H1 (cell line): Measurements from ENCODE around the gene UMPS. TPM values are rescaled to one million over a fixed set of nuclear protein-coding genes. Genes with fewer than 3 reads are reported as not detected.
A peak's percentile ranks its signal among the peaks of the same experiment; 100 is the strongest.

Experiments
- CTCF ChIA-PET: fragments of 300-600 bp; sonication (Branson Sonifier 250); formaldehyde crosslinking; loops from one replicate; lab custom pipeline; 2021; ENCODE audit not compliant: partially characterized antibody; lab: Charles Lee
- POLR2A ChIA-PET: fragments of 300-600 bp; sonication (Branson Sonifier 250); formaldehyde crosslinking; loops from one replicate; lab custom pipeline; 2021; ENCODE audit warnings: inconsistent platforms; ENCODE audit not compliant: partially characterized antibody; lab: Charles Lee
- DNase-seq, 2 experiments: peaks; one replicate each; pipeline versions ENCODE4 v3.0.0 to v3.0.0-alpha.2; 2010 to 2022; ENCODE audit warnings: low spot score in 2 of 2, low read depth in 1 of 2, mixed read lengths in 1 of 2
- FAIRE-seq: peaks from 2 replicates; lab custom pipeline; 2011; peaks lifted over from hg19 to GRCh38; lab: Jason Lieb, UNC
- H2AFZ ChIP-seq: 2 replicates; pipeline ENCODE4 v1.8.1; 2012; ENCODE audit warnings: low read length, inconsistent platforms
- H2AK5ac ChIP-seq: 2 replicates; pipeline ENCODE4 v1.6.1; 2013; ENCODE audit warnings: low read depth, low read length
- H2BK120ac ChIP-seq: replicated peaks from 2 replicates; pipeline ENCODE3; 2013; ENCODE audit warnings: low read depth, low read length, inconsistent platforms
- H2BK12ac ChIP-seq: 2 replicates; pipeline ENCODE4 v1.6.1; 2013; ENCODE audit warnings: low read depth, low read length
- H2BK15ac ChIP-seq: 2 replicates; pipeline ENCODE4 v1.6.1; 2013; ENCODE audit warnings: low read length
- H2BK20ac ChIP-seq: 2 replicates; pipeline ENCODE4 v1.6.1; 2013; ENCODE audit warnings: low read length
- H2BK5ac ChIP-seq: 2 replicates; pipeline ENCODE4 v1.6.1; 2013; ENCODE audit warnings: low read depth, low read length
- H3K14ac ChIP-seq: 2 replicates; pipeline ENCODE4 v1.6.1; 2013; ENCODE audit warnings: inconsistent platforms; ENCODE audit not compliant: insufficient read length
- H3K18ac ChIP-seq: 2 replicates; pipeline ENCODE4 v1.6.1; 2013; ENCODE audit warnings: low read length; ENCODE audit errors: extremely low read depth
- H3K23ac ChIP-seq: 2 replicates; pipeline ENCODE4 v1.6.1; 2013; ENCODE audit warnings: inconsistent platforms; ENCODE audit not compliant: insufficient read length
- H3K23me2 ChIP-seq: 2 replicates; pipeline ENCODE4 v1.6.1; 2013; ENCODE audit warnings: low read depth, low read length
- H3K27ac ChIP-seq: 2 replicates; pipeline ENCODE4 v1.6.1; 2011; ENCODE audit warnings: low read depth, low read length, inconsistent platforms
- H3K27me3 ChIP-seq, 4 experiments: replicated peaks in 1 of 4; 1 replicate in 1 of 4; 2 replicates in 3 of 4; pipeline versions ENCODE4 v1.6.1 to v1.8.1; 2011 to 2013; ENCODE audit warnings: low read length in 3 of 4, mild to moderate bottlenecking in 3 of 4, inconsistent platforms in 2 of 4, mixed read lengths in 2 of 4, moderate library complexity in 1 of 4; ENCODE audit not compliant: control insufficient read depth in 3 of 4, insufficient read depth in 3 of 4; ENCODE audit errors: extremely low read depth in 1 of 4
- H3K36me3 ChIP-seq, 4 experiments: 2 replicates each; pipeline versions ENCODE4 v1.6.1 to v1.8.1; 2011 to 2013; ENCODE audit warnings: mild to moderate bottlenecking in 4 of 4, low read length in 3 of 4, moderate library complexity in 2 of 4, control low read depth in 1 of 4, inconsistent platforms in 1 of 4; ENCODE audit not compliant: insufficient read depth in 4 of 4, control insufficient read depth in 2 of 4
- H3K4ac ChIP-seq: replicated peaks from 2 replicates; pipeline ENCODE3; 2013; ENCODE audit warnings: low read length, low read depth, mixed read lengths, inconsistent platforms; ENCODE audit not compliant: insufficient read length
- H3K4me1 ChIP-seq, 4 experiments: replicated peaks in 1 of 4; 1 replicate in 1 of 4; 2 replicates in 3 of 4; pipeline versions ENCODE4 v1.6.1 to v1.8.1; 2011 to 2013; ENCODE audit warnings: low read length in 3 of 4, inconsistent platforms in 2 of 4, mixed read lengths in 1 of 4; ENCODE audit not compliant: insufficient read depth in 4 of 4, control insufficient read depth in 3 of 4
- H3K4me2 ChIP-seq, 2 experiments: 2 replicates each; pipeline versions ENCODE4 v1.6.1 to v1.8.1; 2011 to 2013; ENCODE audit warnings: low read depth in 2 of 2, low read length in 2 of 2, control low read depth in 1 of 2, inconsistent platforms in 1 of 2, mild to moderate bottlenecking in 1 of 2; ENCODE audit not compliant: insufficient read depth in 1 of 2
- H3K4me3 ChIP-seq, 4 experiments: fragments of 200-600, 300-600 bp in 1 of 4; sonication (generic), shearing (Covaris generic), sonication (Bioruptor Twin) in 1 of 4; 2 replicates each; pipeline versions ENCODE4 v1.5.1 to v1.8.1; 2011 to 2016; ENCODE audit warnings: low read length in 4 of 4, low read depth in 3 of 4, control low read depth in 2 of 4, inconsistent platforms in 2 of 4, mild to moderate bottlenecking in 2 of 4, mixed read lengths in 1 of 4, moderate library complexity in 1 of 4; ENCODE audit not compliant: insufficient read depth in 2 of 4; ENCODE audit errors: extremely low read depth in 1 of 4
- H3K56ac ChIP-seq: replicated peaks from 2 replicates; pipeline ENCODE3; 2013; ENCODE audit warnings: low read depth, mild to moderate bottlenecking, mixed read lengths, low read length, inconsistent platforms; ENCODE audit not compliant: insufficient read length
- H3K79me1 ChIP-seq: 2 replicates; pipeline ENCODE4 v1.6.1; 2013; ENCODE audit warnings: low read depth, low read length, control low read depth
- H3K79me2 ChIP-seq, 2 experiments: 2 replicates each; pipeline versions ENCODE4 v1.6.1 to v1.8.1; 2012 to 2013; ENCODE audit warnings: low read length in 2 of 2, mild to moderate bottlenecking in 2 of 2, inconsistent platforms in 1 of 2; ENCODE audit not compliant: insufficient read depth in 2 of 2, control insufficient read depth in 1 of 2
- H3K9ac ChIP-seq, 4 experiments: replicated peaks in 1 of 4; 1 replicate in 1 of 4; 2 replicates in 3 of 4; pipeline versions ENCODE4 v1.6.1 to v1.8.1; 2011 to 2013; ENCODE audit warnings: low read depth in 3 of 4, low read length in 3 of 4, control low read depth in 2 of 4, mild to moderate bottlenecking in 2 of 4, moderate library complexity in 2 of 4, inconsistent platforms in 1 of 4; ENCODE audit errors: extremely low read depth in 1 of 4
- H3K9me3 ChIP-seq, 2 experiments: 2 replicates each; pipeline versions ENCODE4 v1.6.1 to v1.8.1; 2012 to 2013; ENCODE audit warnings: mild to moderate bottlenecking in 2 of 2, moderate library complexity in 2 of 2, control low read depth in 1 of 2, inconsistent platforms in 1 of 2, low read depth in 1 of 2, low read length in 1 of 2, mixed read lengths in 1 of 2; ENCODE audit not compliant: insufficient read depth in 2 of 2
- H4K20me1 ChIP-seq, 2 experiments: replicated peaks in 1 of 2; 2 replicates each; pipeline versions ENCODE3 to v1.8.1; 2011 to 2013; ENCODE audit warnings: inconsistent platforms in 2 of 2, low read length in 2 of 2, mild to moderate bottlenecking in 1 of 2; ENCODE audit not compliant: insufficient read depth in 2 of 2, control insufficient read depth in 1 of 2
- H4K5ac ChIP-seq: 2 replicates; pipeline ENCODE4 v1.6.1; 2013; ENCODE audit warnings: low read length, low read depth, mixed read lengths, inconsistent platforms; ENCODE audit not compliant: insufficient read length
- H4K8ac ChIP-seq: 2 replicates; pipeline ENCODE4 v1.8.0; 2013; ENCODE audit warnings: mild to moderate bottlenecking, moderate library complexity, low read length, inconsistent platforms; ENCODE audit not compliant: insufficient read depth; ENCODE audit errors: extremely low read depth
- H4K91ac ChIP-seq: replicated peaks from 2 replicates; pipeline ENCODE3; 2013; ENCODE audit warnings: low read length, mixed read lengths, inconsistent platforms; ENCODE audit not compliant: insufficient read length
- CEBPB ChIP-seq: IDR thresholded peaks from 2 replicates; pipeline ENCODE4 v1.6.1; 2012; ENCODE audit warnings: low read depth, low read length
- CHD2 ChIP-seq: IDR thresholded peaks from 2 replicates; pipeline ENCODE4 v1.6.1; 2012; ENCODE audit warnings: low read length, improper control_type of control experiment
- CREB1 ChIP-seq: IDR thresholded peaks from 2 replicates; pipeline ENCODE4 v1.6.1; 2012; ENCODE audit warnings: inconsistent platforms
- KDM4A ChIP-seq: IDR thresholded peaks from one replicate; pipeline ENCODE4 v1.7.1; 2012; ENCODE audit warnings: low read depth, mild to moderate bottlenecking, moderate library complexity, low read length, inconsistent platforms; ENCODE audit not compliant: severe bottlenecking
- KDM5A ChIP-seq: fragments of 200-600 bp; IDR thresholded peaks from 2 replicates; pipeline ENCODE4 v1.7.1; 2012; ENCODE audit warnings: mild to moderate bottlenecking, low read length, inconsistent platforms, mixed read lengths
- PHF8 ChIP-seq: fragments of 200-600 bp; sonication (generic); conservative IDR thresholded peaks from 2 replicates; pipeline ENCODE4 v1.7.1; 2012; ENCODE audit warnings: low read depth, mild to moderate bottlenecking, inconsistent platforms, low read length, moderate library complexity
- POLR2A ChIP-seq, 2 experiments: IDR thresholded peaks; 1 replicate in 1 of 2; 2 replicates in 1 of 2; pipeline ENCODE4 v1.6.1; 2011; ENCODE audit warnings: low read depth in 2 of 2, low read length in 2 of 2, mild to moderate bottlenecking in 2 of 2; ENCODE audit errors: control extremely low read depth in 1 of 2
- TCF12 ChIP-seq: IDR thresholded peaks from 2 replicates; pipeline ENCODE4 v1.6.1; 2011; ENCODE audit warnings: low read depth, mild to moderate bottlenecking, low read length
- YY1 ChIP-seq: IDR thresholded peaks from 2 replicates; pipeline ENCODE4 v1.6.1; 2011; ENCODE audit warnings: low read depth, mild to moderate bottlenecking, low read length
- WGBS, 2 experiments: shearing (Covaris generic) in 1 of 2; methylation state at CpG; one replicate each; pipeline versions ENCODE4 v1.1.6 to v1.1.7; 2013 to 2015; ENCODE audit warnings: low lambda C conversion rate in 2 of 2, mixed read lengths in 2 of 2, inconsistent platforms in 1 of 2, low coverage in 1 of 2, missing lambda C conversion rate in 1 of 2; ENCODE audit not compliant: insufficient replicate concordance in 2 of 2, insufficient coverage in 1 of 2, insufficient read length in 1 of 2; ENCODE audit errors: extremely low coverage in 1 of 2, missing lambda C conversion rate in 1 of 2; 5-methylcytosine and 5-hydroxymethylcytosine counted together
- polyA plus RNA-seq, 7 experiments: library from polyadenylated mRNA; depleted of rRNA in 3 of 7; stranded (reverse) in 5 of 7; unstranded in 2 of 7; fragments of >200 nt in 5 of 7; fragments of 200-250 nt in 2 of 7; gene quantifications; 1 replicate in 5 of 7; 2 replicates in 1 of 7; 4 replicates in 1 of 7; pipeline versions ENCODE4 v1.2.1 to v1.2.3, GENCODE V29; 2011 to 2013; ENCODE audit warnings: missing spikeins in 2 of 7, mixed read lengths in 2 of 7
- total RNA-seq: library from RNA; stranded (reverse); fragmentation: NEBNext Ultra II Directional; extraction: Animal tissue kit (Norgen Biotek cat#: 25700); gene quantifications from 2 replicates; pipeline ENCODE4 v1.2.1, GENCODE V29; 2021

The UMPS gene
- total and polyA plus RNA-seq, 2 of the 8 experiments (the other 6 are each of a cell fraction or from before 2014, with no cell fraction given): 32.8 to 59.0 TPM

DNA sequence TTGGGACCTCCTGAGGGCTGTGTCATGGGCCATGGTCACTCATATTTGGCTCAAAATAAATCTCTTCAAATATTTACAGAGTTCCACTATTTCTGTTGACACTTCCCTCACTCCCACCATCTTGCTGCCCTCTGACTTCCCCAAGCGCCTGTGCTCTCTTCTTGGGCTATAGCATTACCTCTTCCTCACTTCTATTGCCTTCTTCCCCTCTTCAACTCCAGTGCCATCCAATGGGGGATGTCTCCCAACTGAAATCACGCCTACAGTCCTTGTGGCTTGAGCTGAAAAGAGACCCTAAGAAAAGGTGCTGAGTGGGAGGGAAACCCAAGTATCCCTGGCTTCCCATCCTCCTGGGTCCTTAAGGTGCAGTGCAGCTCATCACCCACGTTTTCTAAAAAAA lies 21.8 kb downstream of the UMPS start:
- Histone ChIP-seq H3K18ac (no peak overlapping the region), H2BK120ac (no peak overlapping the region), H3K14ac (no peak overlapping the region), H3K79me2 (no peaks in the 10 kb centered on the region), H2BK15ac (no peak overlapping the region), H3K9ac (no peak overlapping the region), H3K27me3 (no peaks in the 10 kb centered on the region), H3K4me3 (no peak overlapping the region), H3K23ac (no peak overlapping the region), H3K79me1 (no peaks in the 10 kb centered on the region), H4K8ac (no peak overlapping the region), H3K23me2 (no peaks in the 10 kb centered on the region), H3K4me1 (peaks cover 0 to 3% (median 1%) of the 10 kb centered on the region in 4 experiments; a peak in 3 of 7 replicates), H3K4me2 (no peak overlapping the region), H2AFZ (no peak overlapping the region), H4K91ac (no peak overlapping the region), H3K56ac (no peak overlapping the region), H3K27ac (no peak overlapping the region), H2BK20ac (peak overlapping the region; percentile 2; the same call in 1 of the 2 replicates), H2AK5ac (no peak overlapping the region; the same call in 1 of the 2 replicates), H2BK5ac (peak overlapping the region; percentile 12; the same call in 1 of the 2 replicates), H4K5ac (no peak overlapping the region), H3K9me3 (no peaks in the 10 kb centered on the region), H2BK12ac (0 out of 2 replicates have a peak overlapping the region, but pooled peaks have one; percentile 13), H3K4ac (no peak overlapping the region), H4K20me1 (no peaks in the 10 kb centered on the region), H3K36me3 (peaks cover 0 to 5% (median 0%) of the 10 kb centered on the region in 4 experiments; a peak in 1 of 8 replicates)
- DNase-seq (no peak), FAIRE-seq (no peak)
- WGBS, 2 experiments: 72% methylated on average over 3 of the region's 3 CpGs; no CpG with 5 or more reads in 1 of the 2 experiments
- POLR2A ChIA-PET: interaction anchor here (0.6 to 1.4 kb wide), 3 partner anchors 12 to 119 kb away, joined by 3 to 4 read pairs (median 3); no protein-coding TSS in a partner anchor
- CTCF ChIA-PET: interaction anchor here (1.0 kb wide), 1 partner anchor 9 kb away, joined by 4 read pairs; no protein-coding TSS in a partner anchor
- no peak for TF ChIP-seq CEBPB
- TF ChIP-seq TCF12: no peak
- TF ChIP-seq PHF8: no peak
- TF ChIP-seq CREB1: no peak
- no peak for TF ChIP-seq YY1
- no peak for TF ChIP-seq KDM4A
- no peak for TF ChIP-seq POLR2A (IDR thresholded peaks at IDR 0.05; ENCODE audit: control extremely low read depth in 1 of 2, low read depth in 2 of 2, low read length in 2 of 2)
- no peak for TF ChIP-seq KDM5A
- no peak for TF ChIP-seq CHD2
